Femur (tissue), 1 donor: ENCODE measurements around the gene FAM3A.

ENCODE experiments used
- DNase-seq: peaks from one replicate; pipeline ENCODE4 v3.0.0-alpha.2; 2017

Gene FAM3A

GRCh38 chrX:154458954-154459778 lies 56.9 kb downstream of the FAM3A start:
- DNase-seq: peak; percentile 64

GRCh38 chrX:154458116-154458953 lies 57.7 kb downstream of the FAM3A start, which contains the start of gene PLXNA3:
TSS of gene PLXNA3 (plus strand) at chrX:154458281. CDS start at chrX:154460184, 1,903 bp downstream.
- peak; percentile 47 for DNase-seq

GRCh38 chrX:154457491-154458115 lies 58.4 kb downstream of the FAM3A start:
- DNase-seq: no peak
